ENCODE results near the gene CHST10. TPM values are rescaled to one million over a fixed set of nuclear protein-coding genes. Genes with fewer than 3 reads are reported as not detected.

Gene CHST10
- total and polyA plus RNA-seq, 2 donors (not counting 3 experiments of a cell fraction or from before 2014, with no cell fraction given), result 11.1 to 12.3 TPM

DNA sequence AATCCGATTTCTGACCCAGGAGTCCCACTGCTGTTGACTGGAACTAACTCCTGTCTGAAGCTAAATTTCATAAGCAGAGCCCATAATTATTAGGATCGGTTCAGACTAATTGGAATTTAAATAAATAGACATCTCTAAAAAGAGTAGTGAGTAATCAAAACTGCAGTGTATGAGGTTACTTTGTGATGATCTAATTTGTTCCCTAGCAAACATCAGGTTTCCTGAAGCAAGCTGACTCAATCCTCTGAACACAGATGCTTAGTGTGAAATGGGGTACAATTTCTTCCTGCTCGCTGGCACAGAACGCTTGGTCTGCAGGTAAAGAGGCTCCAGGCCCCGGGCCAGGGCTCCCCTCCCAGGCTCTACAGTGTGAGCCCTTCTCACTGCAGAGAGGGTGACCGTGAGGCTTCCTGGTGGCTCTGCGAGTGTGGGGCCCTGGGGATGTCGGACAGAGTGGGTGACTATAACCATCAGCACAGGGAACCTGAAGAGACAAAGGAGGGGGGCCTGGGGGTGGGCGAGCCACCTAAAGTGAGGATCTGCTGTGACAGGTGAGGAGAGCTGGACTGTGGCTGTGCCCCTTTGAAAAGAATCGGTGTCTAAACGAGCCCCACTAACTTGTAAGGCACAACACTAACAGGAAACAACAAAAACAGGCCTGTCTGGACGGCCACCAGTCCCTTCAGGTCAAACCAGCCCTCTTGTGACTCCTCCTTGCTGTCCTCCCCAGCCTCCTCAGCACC lies 20.2 kb downstream of the CHST10 start:
- no peak for DNase-seq (ENCODE audit: low read depth, low spot score)
- no peak overlapping the region for H3K9ac ChIP-seq (replicated peaks; ENCODE audit: extremely low read depth, insufficient read depth, low read length)
- no peak overlapping the region for H2AFZ ChIP-seq (ENCODE audit: low read depth, low read length)
- no peak overlapping the region for H3K27ac ChIP-seq (ENCODE audit: insufficient read depth, low read depth, low read length)
- H3K9me1 ChIP-seq (replicated peaks; ENCODE audit: control insufficient read depth, extremely low read depth, insufficient read depth, low read length), result no peaks in the 10 kb centered on the region
- no peak for FAIRE-seq
- CTCF ChIA-PET, result interaction anchor here (1.2 to 2.4 kb wide), 2 partner anchors 16 to 135 kb away, joined by 4 to 8 read pairs; no protein-coding TSS in a partner anchor
- dilution Hi-C loops (cut with MboI; ENCODE audit: extremely low pct_ligation_motif_present, low sequenced_read_pairs), result no loop called here
- TF ChIP-seq, protein P1, sequence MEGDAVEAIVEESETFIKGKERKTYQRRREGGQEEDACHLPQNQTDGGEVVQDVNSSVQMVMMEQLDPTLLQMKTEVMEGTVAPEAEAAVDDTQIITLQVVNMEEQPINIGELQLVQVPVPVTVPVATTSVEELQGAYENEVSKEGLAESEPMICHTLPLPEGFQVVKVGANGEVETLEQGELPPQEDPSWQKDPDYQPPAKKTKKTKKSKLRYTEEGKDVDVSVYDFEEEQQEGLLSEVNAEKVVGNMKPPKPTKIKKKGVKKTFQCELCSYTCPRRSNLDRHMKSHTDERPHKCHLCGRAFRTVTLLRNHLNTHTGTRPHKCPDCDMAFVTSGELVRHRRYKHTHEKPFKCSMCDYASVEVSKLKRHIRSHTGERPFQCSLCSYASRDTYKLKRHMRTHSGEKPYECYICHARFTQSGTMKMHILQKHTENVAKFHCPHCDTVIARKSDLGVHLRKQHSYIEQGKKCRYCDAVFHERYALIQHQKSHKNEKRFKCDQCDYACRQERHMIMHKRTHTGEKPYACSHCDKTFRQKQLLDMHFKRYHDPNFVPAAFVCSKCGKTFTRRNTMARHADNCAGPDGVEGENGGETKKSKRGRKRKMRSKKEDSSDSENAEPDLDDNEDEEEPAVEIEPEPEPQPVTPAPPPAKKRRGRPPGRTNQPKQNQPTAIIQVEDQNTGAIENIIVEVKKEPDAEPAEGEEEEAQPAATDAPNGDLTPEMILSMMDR (IDR thresholded peaks at IDR 0.05; ENCODE audit: extremely low read depth in 1 of 2, insufficient read depth in 1 of 2, low read depth in 1 of 2, low read length in 2 of 2), result no peak
- no peak for TF ChIP-seq GATA2 (IDR thresholded peaks at IDR 0.05; ENCODE audit: insufficient read depth, insufficient read length, low read depth, low read length)
- peak; percentile 26 for TF ChIP-seq FOS (IDR thresholded peaks at IDR 0.05; ENCODE audit: borderline replicate concordance, insufficient read depth, low read length)
- no peak for TF ChIP-seq POLR2A (IDR thresholded peaks at IDR 0.05; ENCODE audit: low read depth, low read length)
- no peaks in the 10 kb centered on the region for H3K79me2 ChIP-seq (ENCODE audit: control insufficient read depth, insufficient read depth, low read length)
- intact Hi-C loops (cut with micrococcal nuclease), result no loop called here
- POLR2A ChIA-PET, result no interaction called here
- no peaks in the 10 kb centered on the region for H4K20me1 ChIP-seq (replicated peaks; ENCODE audit: control insufficient read depth, extremely low read depth, insufficient read depth, low read length)
- no TSS peak for BruUV-seq (replicated peaks)
- peaks cover under 1 to 2% of the 10 kb centered on the region in 2 experiments for H3K36me3 ChIP-seq (ENCODE audit: control insufficient read depth in 2 of 2, extremely low read depth in 1 of 2, insufficient read depth in 2 of 2, low read length in 2 of 2)
- no peaks in the 10 kb centered on the region for H3K4me1 ChIP-seq (ENCODE audit: control insufficient read depth, extremely low read depth, insufficient read depth, low read length)
- H3K27me3 ChIP-seq (ENCODE audit: control insufficient read depth in 2 of 2, insufficient read depth in 2 of 2, low read length in 2 of 2), result no peaks in the 10 kb centered on the region
- no peak overlapping the region for H3K4me2 ChIP-seq (ENCODE audit: insufficient read depth, low read length)
- no peaks in the 10 kb centered on the region for H3K9me3 ChIP-seq (replicated peaks; ENCODE audit: control insufficient read depth, insufficient read depth, low read length)
- no peak overlapping the region for H3K4me3 ChIP-seq (replicated peaks in 1 of 3; ENCODE audit: insufficient read depth in 1 of 3, low read depth in 1 of 3, low read length in 3 of 3)

DNA sequence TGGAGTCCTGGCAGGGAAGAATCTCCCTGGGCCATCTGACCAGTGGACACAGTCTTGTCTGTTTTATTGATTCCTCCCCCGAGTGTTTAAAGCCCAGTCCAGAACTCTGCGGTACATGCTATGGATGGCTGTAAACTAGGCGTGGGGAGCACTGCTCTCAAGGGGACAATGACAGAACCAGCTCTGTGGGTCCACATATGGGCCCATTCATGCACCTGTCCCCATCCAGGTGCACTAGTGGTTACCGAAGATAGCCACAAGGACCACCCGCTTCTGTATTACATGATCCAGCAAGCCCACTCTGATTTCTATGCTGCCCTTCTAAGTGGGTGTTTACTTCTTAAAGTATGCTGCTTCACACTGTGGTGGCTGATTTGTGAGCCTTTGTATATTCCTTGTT lies 21.0 kb downstream of the CHST10 start:
- Histone ChIP-seq H3K27ac (ENCODE audit: insufficient read depth, low read depth, low read length) (no peak overlapping the region), H3K9me3 (replicated peaks; ENCODE audit: control insufficient read depth, insufficient read depth, low read length) (no peaks in the 10 kb centered on the region), H3K9me1 (replicated peaks; ENCODE audit: control insufficient read depth, extremely low read depth, insufficient read depth, low read length) (no peaks in the 10 kb centered on the region), H4K20me1 (replicated peaks; ENCODE audit: control insufficient read depth, extremely low read depth, insufficient read depth, low read length) (no peaks in the 10 kb centered on the region), H3K36me3 (ENCODE audit: control insufficient read depth in 2 of 2, extremely low read depth in 1 of 2, insufficient read depth in 2 of 2, low read length in 2 of 2) (no peaks in the 10 kb centered on the region), H3K79me2 (ENCODE audit: control insufficient read depth, insufficient read depth, low read length) (no peaks in the 10 kb centered on the region), H3K27me3 (ENCODE audit: control insufficient read depth in 2 of 2, insufficient read depth in 2 of 2, low read length in 2 of 2) (no peaks in the 10 kb centered on the region), H3K4me1 (ENCODE audit: control insufficient read depth, extremely low read depth, insufficient read depth, low read length) (no peaks in the 10 kb centered on the region), H3K4me2 (ENCODE audit: insufficient read depth, low read length) (no peak overlapping the region), H3K9ac (replicated peaks; ENCODE audit: extremely low read depth, insufficient read depth, low read length) (no peak overlapping the region), H2AFZ (ENCODE audit: low read depth, low read length) (no peak overlapping the region), H3K4me3 (replicated peaks in 1 of 3; ENCODE audit: insufficient read depth in 1 of 3, low read depth in 1 of 3, low read length in 3 of 3) (no peak overlapping the region)
- CTCF ChIA-PET, result interaction anchor here (2.4 kb wide), 1 partner anchor 15 kb away, joined by 8 read pairs; no protein-coding TSS in a partner anchor
- FAIRE-seq (no peak), DNase-seq (ENCODE audit: low read depth, low spot score) (no peak)
- dilution Hi-C loops (cut with MboI; ENCODE audit: extremely low pct_ligation_motif_present, low sequenced_read_pairs) (no loop called here), intact Hi-C loops (cut with micrococcal nuclease) (no loop called here)
- no TSS peak for BruUV-seq (replicated peaks)
- no peak for TF ChIP-seq JUN (IDR thresholded peaks at IDR 0.05; ENCODE audit: borderline replicate concordance, insufficient read depth, insufficient read length, low read depth)
- TF ChIP-seq GATA2 (IDR thresholded peaks at IDR 0.05; ENCODE audit: insufficient read depth, insufficient read length, low read depth, low read length), result no peak
- no peak for TF ChIP-seq FOS (IDR thresholded peaks at IDR 0.05; ENCODE audit: borderline replicate concordance, insufficient read depth, low read length)
- no peak for TF ChIP-seq EZH2 (IDR thresholded peaks at IDR 0.05; ENCODE audit: borderline replicate concordance, low read depth, low read length, severe bottlenecking)
- TF ChIP-seq, protein P1 (IDR thresholded peaks at IDR 0.05; ENCODE audit: extremely low read depth in 1 of 2, insufficient read depth in 1 of 2, low read depth in 1 of 2, low read length in 2 of 2), result no peak
- TF ChIP-seq, protein P2, sequence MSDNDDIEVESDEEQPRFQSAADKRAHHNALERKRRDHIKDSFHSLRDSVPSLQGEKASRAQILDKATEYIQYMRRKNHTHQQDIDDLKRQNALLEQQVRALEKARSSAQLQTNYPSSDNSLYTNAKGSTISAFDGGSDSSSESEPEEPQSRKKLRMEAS (IDR thresholded peaks at IDR 0.05; ENCODE audit: insufficient read depth, insufficient read length), result no peak
- TF ChIP-seq POLR2AphosphoS5 (IDR thresholded peaks at IDR 0.05; ENCODE audit: insufficient read depth, low read depth, low read length), result no peak
- TF ChIP-seq POLR2A (IDR thresholded peaks at IDR 0.05; ENCODE audit: low read depth, low read length), result no peak
- TF ChIP-seq MYC (IDR thresholded peaks at IDR 0.05; ENCODE audit: low read depth, low read length), result no peak
- POLR2A ChIA-PET, result no interaction called here

Measured in endothelial cell of umbilical vein (primary cell).